Activated naive CD8-positive, alpha-beta T cell treated with anti-CD3 and anti-CD28 coated beads, Interleukin-2, amount 50 U/mL, for 16 hours (primary cell): ENCODE measurements around the gene EYS.

Source experiments
- DNase-seq: peaks from one replicate; pipeline ENCODE4 v3.0.0-alpha.2; 2020; ENCODE audit warnings: low read depth, low spot score

Gene EYS

GRCh38 chr6:65707126-65707826 lies at the start of gene EYS:
EYS (minus strand) TSS chr6:65707226; CDS start chr6:65495410, 211,816 bp downstream.
- no peak for DNase-seq

GRCh38 chr6:65746302-65746701 lies 39.3 kb upstream of the EYS start:
- DNase-seq = no peak

DNA sequence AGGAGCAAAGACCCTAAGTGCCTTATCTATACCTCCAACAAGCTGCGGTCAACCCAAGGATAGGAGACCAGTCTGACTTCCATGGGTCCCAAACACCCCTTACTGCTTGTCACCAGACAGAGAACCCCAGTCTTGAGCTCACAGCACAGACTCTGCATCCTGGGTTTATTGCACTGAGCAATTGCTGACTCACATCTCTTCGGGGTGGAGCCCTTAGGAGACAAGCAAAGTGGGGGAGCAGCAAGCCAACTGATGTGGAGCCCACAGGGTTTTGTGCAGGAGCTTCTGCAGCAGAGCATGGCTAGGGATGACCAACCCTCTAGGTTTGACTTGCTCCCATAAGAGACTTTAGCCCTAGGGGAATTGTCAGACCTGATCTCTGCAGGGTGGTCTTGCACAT lies 38.6 kb upstream of the EYS start:
- DNase-seq = no peak

DNA sequence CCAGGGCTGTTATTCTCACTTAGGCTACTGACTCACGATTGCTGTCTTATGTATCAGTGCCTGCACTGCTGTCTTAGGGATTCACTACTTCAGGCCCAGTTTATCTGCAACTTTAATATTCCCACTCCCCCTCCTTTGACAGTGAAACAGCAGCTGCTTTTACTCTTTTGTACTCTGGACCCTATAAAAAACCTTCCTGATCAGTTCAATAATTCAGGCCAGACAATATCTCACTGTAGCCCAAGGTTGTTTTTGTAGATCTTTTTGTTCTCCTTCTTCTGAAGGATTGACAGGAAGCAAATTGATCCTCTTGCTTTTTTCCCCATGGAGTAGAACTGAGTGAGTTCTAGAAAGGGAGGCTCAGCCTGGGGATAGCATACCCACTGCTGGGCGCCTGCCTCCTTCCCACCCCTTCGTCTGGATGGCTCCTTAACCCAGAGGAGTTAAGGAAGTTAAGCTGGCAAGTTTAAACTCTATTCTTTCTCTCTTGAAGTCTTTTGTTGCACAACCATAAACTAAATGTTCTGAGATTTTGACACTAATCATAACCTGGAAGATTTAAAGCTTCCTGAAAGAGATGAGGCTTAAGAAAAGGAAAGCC lies 22.0 kb upstream of the EYS start:
- no peak for DNase-seq

- no peak for DNase-seq
These were observed 12.1 kb upstream of the EYS start for GRCh38 chr6:65719101-65719500.

DNA sequence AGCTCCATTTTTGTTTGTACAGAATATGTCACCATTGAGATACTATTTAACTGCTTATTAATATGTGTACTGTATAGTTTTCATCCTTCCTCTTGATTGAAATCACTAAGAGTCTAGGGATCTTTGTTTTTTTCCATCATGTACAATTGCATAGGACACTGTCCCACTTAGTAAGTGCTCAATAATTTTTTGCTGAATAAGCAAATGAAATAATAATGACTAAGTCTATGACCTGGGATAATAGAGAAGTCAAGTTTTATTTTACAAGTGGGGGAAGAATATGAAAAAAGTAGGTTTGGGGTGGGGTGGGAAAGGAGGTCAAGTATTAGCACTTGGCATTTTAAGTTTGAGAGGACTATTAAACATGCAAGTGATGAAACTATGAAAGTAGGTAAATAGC lies 4.5 kb upstream of the EYS start:
- no peak for DNase-seq

DNA sequence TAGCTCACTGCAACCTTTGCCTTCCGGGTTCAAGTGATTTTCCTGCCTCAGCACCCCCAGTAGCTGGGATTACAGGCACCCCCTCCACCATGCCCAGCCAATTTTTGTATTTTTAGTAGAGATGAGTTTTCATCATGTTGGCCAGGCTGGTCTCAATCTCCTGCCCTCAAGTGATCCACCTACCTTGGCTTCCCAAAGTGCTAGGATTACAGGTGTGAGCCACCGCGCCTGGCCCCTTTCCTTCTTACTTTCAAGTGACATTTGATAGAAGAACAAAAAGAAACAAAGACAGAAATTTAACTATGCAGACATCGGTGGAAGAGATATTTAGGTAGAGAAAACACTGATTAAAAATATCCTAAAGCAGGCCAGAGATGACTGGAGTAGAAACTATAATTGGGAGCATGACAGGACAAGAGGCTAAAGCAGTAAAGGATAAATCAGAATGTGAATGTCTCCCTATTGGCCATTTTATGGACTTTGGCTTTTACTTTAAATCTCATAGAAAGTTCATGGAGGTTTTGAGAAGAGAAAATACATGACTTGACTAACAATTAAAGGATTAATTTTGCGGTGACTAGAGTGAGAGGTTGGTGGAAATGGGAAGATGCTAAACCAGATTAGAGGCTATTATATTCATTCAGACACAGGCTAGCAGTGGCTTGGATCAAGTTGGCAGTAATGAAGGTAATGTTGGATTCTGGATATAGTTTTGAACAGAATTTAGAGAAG lies 2.2 kb upstream of the EYS start:
- DNase-seq = no peak

- DNase-seq = no peak
These were observed 1.1 kb upstream of the EYS start for GRCh38 chr6:65708162-65708561.

DNA sequence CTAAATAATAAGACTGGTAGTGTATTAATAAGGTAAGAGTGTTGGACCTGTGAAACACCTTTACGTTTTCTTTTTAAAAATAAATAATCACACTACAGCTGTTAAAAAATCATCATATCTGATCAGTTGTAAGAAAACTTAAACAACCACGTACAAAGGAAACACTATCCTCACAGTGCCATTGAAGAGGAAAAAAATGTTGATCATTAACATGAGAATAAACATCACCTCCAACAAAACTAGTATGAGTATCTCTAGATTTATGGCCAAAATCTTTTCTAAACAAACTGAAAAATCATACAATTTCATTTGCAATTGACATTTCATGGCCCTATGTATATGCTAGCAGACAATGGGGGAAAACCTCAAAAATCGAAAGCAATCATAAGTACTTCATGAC lies 590 bp downstream of the EYS start:
- no peak for DNase-seq

- no peak for DNase-seq
These were observed 5.7 kb downstream of the EYS start for GRCh38 chr6:65701325-65701724.

DNA sequence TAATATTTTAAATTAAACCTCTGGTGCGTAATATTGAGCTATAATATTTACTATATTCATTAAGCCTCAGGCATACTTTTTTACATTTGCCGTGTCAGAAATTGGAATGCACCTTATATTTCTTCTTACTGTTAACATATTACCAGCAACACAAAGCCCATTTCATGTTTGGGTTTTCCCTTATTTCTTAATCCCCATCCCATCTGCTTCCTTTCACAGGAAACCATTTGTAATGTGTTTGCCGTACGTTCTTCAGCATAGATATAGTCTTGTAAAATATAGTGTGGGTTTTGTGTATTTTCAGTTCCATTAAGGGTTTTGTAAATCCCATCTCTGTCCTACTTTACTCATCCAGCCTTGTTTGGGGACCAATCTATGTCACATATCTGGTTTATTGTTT lies 6.5 kb downstream of the EYS start:
- DNase-seq = no peak

DNA sequence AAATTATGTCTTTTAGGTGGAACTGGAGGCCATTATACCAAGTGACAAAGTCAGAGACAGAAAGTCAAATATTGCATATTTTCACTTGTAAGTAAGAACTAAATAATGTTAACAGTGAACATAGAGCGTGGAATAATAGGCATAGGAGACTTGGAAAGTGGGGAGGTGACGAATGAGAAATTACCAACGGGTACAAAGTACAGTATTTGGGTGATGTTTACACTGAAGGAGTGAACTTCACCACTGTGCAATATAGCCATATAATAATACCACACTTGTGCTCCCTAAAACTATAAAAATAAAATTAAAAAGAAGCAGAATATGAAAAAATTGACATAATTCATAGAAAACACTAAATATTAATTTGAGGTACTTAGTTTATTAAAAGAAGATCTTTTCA lies 14.9 kb downstream of the EYS start:
- DNase-seq = no peak

- DNase-seq = no peak
These were observed 26.8 kb downstream of the EYS start for GRCh38 chr6:65680232-65680631.

DNA sequence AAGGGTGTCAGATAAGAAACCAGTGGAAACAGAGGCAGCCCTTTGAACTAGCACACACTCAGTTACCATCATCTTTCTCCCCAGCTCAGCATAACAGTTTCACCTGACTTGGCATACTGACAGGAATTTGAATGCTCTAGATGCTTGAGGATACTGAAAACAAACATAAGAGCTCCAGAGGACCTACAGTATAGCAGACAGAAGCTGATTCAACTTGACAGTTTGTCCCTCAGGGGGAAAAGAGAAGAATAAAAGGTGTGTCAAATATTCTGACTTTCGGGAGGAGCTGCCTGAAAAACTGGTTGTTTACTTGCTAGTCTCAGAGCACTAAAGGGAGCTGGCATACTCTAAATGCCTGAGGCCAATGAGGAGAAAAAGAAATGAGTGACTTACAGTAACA lies 35.1 kb downstream of the EYS start:
- DNase-seq = no peak

- DNase-seq = no peak
These were observed 38.9 kb downstream of the EYS start for GRCh38 chr6:65667916-65668656.

- no peak for DNase-seq
These were observed 56.9 kb downstream of the EYS start for GRCh38 chr6:65650086-65650485.

GRCh38 chr6:65649392-65649791 lies 57.6 kb downstream of the EYS start:
- no peak for DNase-seq

DNA sequence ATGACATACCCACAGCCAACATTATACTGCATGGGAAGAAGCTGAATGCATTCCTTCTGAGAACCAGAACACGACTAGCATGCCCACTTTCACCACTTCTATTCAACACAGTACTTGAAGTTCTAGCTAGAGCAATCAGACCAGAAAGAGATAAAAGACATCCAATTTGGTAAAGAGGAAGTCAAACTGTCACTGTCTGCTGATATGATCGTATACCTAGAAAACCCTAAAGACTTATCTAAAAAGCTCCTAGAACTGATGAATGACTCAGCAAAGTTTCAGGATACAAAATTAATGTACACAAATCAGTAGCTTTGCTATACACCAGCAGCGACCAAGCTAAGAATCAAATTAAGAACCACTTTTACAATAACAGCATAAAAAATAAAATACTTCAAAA lies 60.5 kb downstream of the EYS start:
- DNase-seq = no peak

GRCh38 chr6:65642776-65643175 lies 64.2 kb downstream of the EYS start:
- no peak for DNase-seq

- no peak for DNase-seq
These were observed 68.8 kb downstream of the EYS start for GRCh38 chr6:65638047-65638831.

DNA sequence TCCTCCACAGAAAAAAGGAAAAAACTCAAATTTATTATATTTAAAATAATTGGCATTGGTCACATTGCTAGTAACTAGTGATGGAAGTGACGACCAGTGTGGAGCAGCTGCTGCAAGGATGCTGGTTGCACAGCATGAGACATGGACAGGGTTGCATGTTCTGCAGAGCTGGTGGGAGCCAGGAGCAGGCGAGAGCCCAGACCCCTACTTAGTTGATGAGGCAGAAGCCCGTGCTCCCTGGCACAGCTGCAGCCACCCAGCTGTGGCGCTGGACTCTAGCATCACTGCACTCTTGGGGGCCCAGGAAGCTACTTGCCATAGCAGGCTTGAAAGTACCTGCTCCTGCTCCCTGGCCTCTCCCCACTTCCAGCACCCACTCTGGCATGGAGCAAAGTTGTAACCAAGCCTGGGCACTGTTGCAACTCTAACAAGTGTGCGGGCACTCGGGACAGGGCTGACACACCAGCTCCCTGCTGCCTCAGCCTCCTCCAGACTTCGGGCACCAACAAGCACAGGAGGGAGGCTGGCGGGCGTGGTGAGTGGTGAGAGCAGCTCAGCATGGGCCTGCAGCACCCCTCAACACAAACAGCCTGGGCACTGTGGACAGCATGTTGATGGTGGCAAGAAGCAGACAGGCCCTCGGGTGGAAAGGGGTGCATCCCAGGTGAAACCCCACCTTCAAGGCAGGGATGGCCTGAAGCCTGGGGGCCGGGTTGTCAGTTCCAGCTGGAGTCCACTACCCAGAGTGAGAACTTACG lies 69.6 kb downstream of the EYS start:
- no peak for DNase-seq
